GM19328 (cell line): ENCODE data around the gene TANGO2.

ENCODE experiments used
- ATAC-seq: cut with Tn5 transposase; IDR thresholded peaks from one replicate; pipeline ENCODE4 v1.9.1; 2021; ENCODE audit warnings: mild to moderate bottlenecking, moderate library complexity; ENCODE audit not compliant: unreplicated experiment

The TANGO2 gene

GRCh38 chr22:20083157-20083890, 62.4 kb downstream of the TANGO2 start:
- ATAC-seq, result no peak

- ATAC-seq, result no peak
These were observed 63.1 kb downstream of the TANGO2 start for GRCh38 chr22:20083891-20084546.

- no peak for ATAC-seq
These were observed 63.9 kb downstream of the TANGO2 start for GRCh38 chr22:20084547-20085413.

- ATAC-seq, result no peak
These were observed 64.7 kb downstream of the TANGO2 start for GRCh38 chr22:20085651-20086050.

GRCh38 chr22:20086101-20086599, 65.2 kb downstream of the TANGO2 start:
- no peak for ATAC-seq

- no peak for ATAC-seq
These were observed 65.9 kb downstream of the TANGO2 start for GRCh38 chr22:20086763-20087162.

- ATAC-seq, result no peak
These were observed 66.7 kb downstream of the TANGO2 start for GRCh38 chr22:20087319-20088262.

GRCh38 chr22:20088263-20088648, 67.3 kb downstream of the TANGO2 start:
- no peak for ATAC-seq

GRCh38 chr22:20089226-20089976, 68.5 kb downstream of the TANGO2 start:
- ATAC-seq, result no peak

- no peak for ATAC-seq
These were observed 69.2 kb downstream of the TANGO2 start for GRCh38 chr22:20089977-20090729.

- no peak for ATAC-seq
These were observed 69.9 kb downstream of the TANGO2 start for GRCh38 chr22:20090730-20091240.

- no peak for ATAC-seq
These were observed 71.0 kb downstream of the TANGO2 start for GRCh38 chr22:20091690-20092476.

GRCh38 chr22:20092477-20092854, 71.6 kb downstream of the TANGO2 start:
- no peak for ATAC-seq

GRCh38 chr22:20093418-20094196, 72.7 kb downstream of the TANGO2 start:
- ATAC-seq, result no peak

GRCh38 chr22:20094197-20094807, 73.4 kb downstream of the TANGO2 start:
- no peak for ATAC-seq

- no peak for ATAC-seq
These were observed 74.6 kb downstream of the TANGO2 start for GRCh38 chr22:20095521-20095920.
